ENCODE measurements around the gene CELA2B.
"Not testable (repeated sequence)": the region's sequence is repeated elsewhere in the genome, so short reads cannot be mapped to it uniquely, and the experiment has no call there.

Gene CELA2B

DNA sequence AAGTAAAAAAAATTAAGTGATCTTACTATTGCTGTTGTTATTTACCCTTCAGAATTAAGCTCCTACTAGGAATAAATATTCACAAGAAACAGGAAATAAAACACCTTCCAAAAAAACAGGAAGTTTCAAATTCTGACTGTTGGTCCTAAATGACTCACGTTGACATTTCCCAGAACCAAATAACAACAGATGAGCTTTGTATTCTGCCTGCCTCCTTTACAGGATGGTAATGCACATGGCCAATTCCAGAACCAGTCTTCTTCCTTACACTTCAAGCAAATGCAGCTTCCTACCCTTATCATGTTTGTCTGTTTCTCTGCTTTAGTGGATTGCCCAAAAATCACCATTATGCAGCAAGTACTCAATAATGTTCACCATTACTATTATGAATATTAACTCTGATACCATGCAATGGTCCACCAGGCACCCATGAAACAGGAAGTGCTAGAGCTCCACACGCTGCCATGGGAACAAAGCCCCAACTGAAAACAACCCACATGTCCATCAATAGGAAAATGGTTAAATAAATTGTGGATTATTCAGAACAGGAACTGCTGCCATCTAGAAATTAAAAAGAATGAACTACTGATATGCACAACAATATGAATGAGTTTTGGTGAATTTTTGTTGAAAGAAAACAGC is 39.2 kb downstream of the CELA2B start:
- peaks cover 35% of the 10 kb centered on the region for H3K36me3 ChIP-seq
- no peak overlapping the region for H3K4me3 ChIP-seq (ENCODE audit: low read depth in 1 of 2, low read length in 1 of 2)
- no peaks in the 10 kb centered on the region for H3K9me3 ChIP-seq
- peak overlapping the region; percentile 79 for H3K27ac ChIP-seq
- TF ChIP-seq, protein P1, sequence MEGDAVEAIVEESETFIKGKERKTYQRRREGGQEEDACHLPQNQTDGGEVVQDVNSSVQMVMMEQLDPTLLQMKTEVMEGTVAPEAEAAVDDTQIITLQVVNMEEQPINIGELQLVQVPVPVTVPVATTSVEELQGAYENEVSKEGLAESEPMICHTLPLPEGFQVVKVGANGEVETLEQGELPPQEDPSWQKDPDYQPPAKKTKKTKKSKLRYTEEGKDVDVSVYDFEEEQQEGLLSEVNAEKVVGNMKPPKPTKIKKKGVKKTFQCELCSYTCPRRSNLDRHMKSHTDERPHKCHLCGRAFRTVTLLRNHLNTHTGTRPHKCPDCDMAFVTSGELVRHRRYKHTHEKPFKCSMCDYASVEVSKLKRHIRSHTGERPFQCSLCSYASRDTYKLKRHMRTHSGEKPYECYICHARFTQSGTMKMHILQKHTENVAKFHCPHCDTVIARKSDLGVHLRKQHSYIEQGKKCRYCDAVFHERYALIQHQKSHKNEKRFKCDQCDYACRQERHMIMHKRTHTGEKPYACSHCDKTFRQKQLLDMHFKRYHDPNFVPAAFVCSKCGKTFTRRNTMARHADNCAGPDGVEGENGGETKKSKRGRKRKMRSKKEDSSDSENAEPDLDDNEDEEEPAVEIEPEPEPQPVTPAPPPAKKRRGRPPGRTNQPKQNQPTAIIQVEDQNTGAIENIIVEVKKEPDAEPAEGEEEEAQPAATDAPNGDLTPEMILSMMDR (IDR thresholded peaks at IDR 0.05), result no peak
- H3K27me3 ChIP-seq, result no peaks in the 10 kb centered on the region
- peaks cover 13 to 14% of the 10 kb centered on the region in 2 experiments for H3K4me1 ChIP-seq (ENCODE audit: control insufficient read depth in 1 of 2, insufficient read depth in 1 of 2, low read depth in 1 of 2, low read length in 1 of 2)

DNA sequence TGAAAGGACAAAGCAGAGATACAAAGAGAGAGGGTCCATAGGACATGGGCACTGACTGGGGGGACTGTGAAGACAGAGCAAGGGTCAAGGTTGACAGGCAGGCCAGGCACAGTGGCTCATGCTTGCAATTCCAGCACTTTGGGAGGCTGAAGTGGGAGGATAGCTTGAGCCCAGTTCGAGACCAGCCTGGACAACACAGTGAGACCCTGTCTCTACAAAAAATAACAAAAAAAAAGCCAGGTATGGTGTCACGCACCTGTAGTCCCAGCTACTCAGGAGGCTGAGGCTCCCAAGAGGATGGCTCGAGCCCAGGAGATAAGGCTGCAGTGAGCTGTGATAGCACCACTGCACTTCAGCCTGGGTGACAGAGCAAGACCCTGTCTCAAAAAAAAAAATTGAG is 43.7 kb downstream of the CELA2B start:
- Histone ChIP-seq H3K4me1 (ENCODE audit: control insufficient read depth in 1 of 2, insufficient read depth in 1 of 2, low read depth in 1 of 2, low read length in 1 of 2) (peaks cover 23% of the 10 kb centered on the region in 2 experiments), H3K36me3 (peaks cover 18% of the 10 kb centered on the region), H3K27me3 (no peaks in the 10 kb centered on the region), H3K27ac (no peak overlapping the region), H3K4me3 (ENCODE audit: low read depth in 1 of 2, low read length in 1 of 2) (no peak overlapping the region), H3K9me3 (no peaks in the 10 kb centered on the region)
- TF ChIP-seq, protein P1 (IDR thresholded peaks at IDR 0.05), result no peak

DNA sequence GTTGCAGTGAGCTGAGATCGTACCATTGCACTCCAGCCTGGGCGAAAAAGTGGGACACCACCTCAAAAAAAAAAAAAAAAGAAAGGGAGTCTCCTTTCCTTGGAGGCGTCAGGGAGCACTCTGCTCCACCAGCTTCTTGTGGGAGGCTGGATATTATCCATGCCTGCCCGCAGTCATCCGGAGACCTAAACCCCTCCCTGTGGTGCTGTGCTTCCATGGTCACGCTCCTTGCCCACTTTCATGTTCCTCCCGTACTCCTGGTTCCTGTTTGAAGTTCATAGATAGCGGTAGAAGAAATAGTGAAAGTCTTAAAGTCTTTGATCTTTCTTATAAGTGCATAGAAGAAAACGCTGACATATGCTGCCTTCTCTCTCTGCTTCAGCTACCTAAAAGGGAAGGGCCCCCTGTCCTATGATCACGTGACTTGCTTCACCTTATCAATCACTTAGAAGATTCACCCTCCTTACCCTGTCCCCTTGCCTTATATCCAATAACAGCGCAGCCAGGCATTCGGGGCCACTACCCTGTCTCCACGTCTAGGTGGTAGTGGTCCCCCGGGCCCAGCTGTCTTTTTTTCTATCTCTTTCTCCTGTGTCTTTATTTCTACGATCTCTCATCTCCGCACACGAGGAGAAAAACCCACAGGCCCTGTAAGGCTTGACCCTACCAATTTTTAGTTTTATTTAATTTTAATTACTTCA is 45.5 kb downstream of the CELA2B start:
- not testable (repeated sequence) for H3K27ac ChIP-seq; H3K27me3 ChIP-seq; H3K9me3 ChIP-seq; H3K4me3 ChIP-seq (ENCODE audit: low read depth in 1 of 2, low read length in 1 of 2)
- Histone ChIP-seq H3K4me1 (ENCODE audit: control insufficient read depth in 1 of 2, insufficient read depth in 1 of 2, low read depth in 1 of 2, low read length in 1 of 2) (peaks cover 24 to 27% of the 10 kb centered on the region in 2 experiments), H3K36me3 (peaks cover 18% of the 10 kb centered on the region)

DNA sequence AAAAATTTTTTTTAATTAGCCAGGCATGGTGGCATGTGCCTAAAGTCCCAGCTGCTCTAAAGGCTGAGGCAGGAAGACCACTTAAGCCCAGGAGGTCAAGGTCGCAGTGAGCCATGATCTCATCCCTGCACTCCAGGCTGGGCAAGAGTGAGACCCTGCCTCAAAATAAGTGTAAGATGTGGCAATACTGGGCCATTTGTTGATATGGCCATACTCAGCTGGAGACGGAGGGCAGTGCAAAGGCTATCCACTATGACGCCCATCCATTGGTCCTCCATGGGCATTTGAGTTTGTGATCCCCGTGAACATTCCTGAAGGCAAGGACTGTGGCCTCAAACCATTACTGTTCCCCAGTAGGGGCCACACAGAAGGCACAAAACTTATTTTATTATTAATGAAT is 46.6 kb downstream of the CELA2B start:
- H3K36me3 ChIP-seq, result peaks cover 6% of the 10 kb centered on the region
- peak overlapping the region; percentile 99 for H3K27ac ChIP-seq
- no peaks in the 10 kb centered on the region for H3K27me3 ChIP-seq
- no peak overlapping the region for H3K4me3 ChIP-seq (ENCODE audit: low read depth in 1 of 2, low read length in 1 of 2)
- TF ChIP-seq, protein P1 (IDR thresholded peaks at IDR 0.05), result no peak
- peaks cover 32 to 34% of the 10 kb centered on the region in 2 experiments for H3K4me1 ChIP-seq (ENCODE audit: control insufficient read depth in 1 of 2, insufficient read depth in 1 of 2, low read depth in 1 of 2, low read length in 1 of 2)
- no peaks in the 10 kb centered on the region for H3K9me3 ChIP-seq

DNA sequence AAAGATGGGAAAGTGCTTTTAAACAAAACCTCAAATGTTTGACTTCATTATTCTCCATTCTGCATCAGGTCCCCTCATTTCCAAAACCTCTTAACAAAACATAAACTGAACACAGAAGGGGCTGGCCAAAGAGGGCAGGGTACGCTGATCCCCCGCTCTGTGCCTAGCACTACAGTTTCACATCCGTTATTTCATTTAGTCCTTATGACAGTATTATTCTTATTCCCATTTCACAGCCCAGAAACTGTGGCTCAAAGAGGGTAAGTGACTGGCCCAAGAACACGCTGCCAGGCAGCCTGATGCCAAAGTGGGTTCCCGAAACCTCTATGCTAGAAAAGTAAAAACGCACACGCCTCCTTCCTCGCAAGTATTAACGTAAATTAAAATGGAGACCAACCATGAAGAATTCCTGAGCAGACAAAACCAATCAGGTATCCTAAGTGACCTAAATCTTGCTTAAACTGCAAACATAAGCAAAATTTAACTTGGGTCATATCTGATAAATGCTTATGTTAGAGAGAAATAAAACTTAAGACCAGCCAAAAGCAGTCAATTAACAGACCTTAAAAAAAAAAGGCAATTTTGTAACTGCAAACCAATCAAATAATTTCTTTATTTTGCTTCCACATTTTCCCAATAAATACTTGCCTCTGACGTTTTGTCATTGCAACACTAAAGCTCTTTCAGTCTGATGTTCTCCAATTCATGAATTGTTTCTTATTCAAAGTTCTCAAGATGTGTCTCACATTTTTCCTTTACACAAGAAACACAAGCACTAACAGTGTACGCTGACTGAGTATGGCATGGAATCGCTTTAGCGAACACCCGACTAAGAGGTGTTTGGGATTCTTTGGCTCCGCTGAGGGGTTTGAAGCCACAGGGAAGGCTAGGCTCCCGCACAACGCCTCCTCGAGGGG is 47.5 kb downstream of the CELA2B start:
- H3K4me3 ChIP-seq (ENCODE audit: low read depth in 1 of 2, low read length in 1 of 2), result peak overlapping the region; percentile 65 to 75
- peaks cover 34 to 39% of the 10 kb centered on the region in 2 experiments for H3K4me1 ChIP-seq (ENCODE audit: control insufficient read depth in 1 of 2, insufficient read depth in 1 of 2, low read depth in 1 of 2, low read length in 1 of 2)
- no peaks in the 10 kb centered on the region for H3K36me3 ChIP-seq
- TF ChIP-seq, protein P1 (IDR thresholded peaks at IDR 0.05), result no peak
- H3K27me3 ChIP-seq, result no peaks in the 10 kb centered on the region
- H3K27ac ChIP-seq, result peak overlapping the region; percentile 99
- H3K9me3 ChIP-seq, result no peaks in the 10 kb centered on the region
